Neural progenitor cell (in vitro differentiated cells): ENCODE data around the gene IQSEC1.

Experiments used
- EZH2phosphoT487 ChIP-seq: fragments of 200-600 bp; sonication (generic); IDR thresholded peaks from 2 replicates; pipeline ENCODE4 v1.6.1; 2017; ENCODE audit warnings: antibody characterized with exemption
- TF ChIP-seq, protein P1 (sequence below): fragments of 200-600 bp; sonication (generic); IDR thresholded peaks from 2 replicates; pipeline ENCODE4 v1.5.1; 2017; ENCODE audit warnings: antibody characterized with exemption, mild to moderate bottlenecking

GRCh38 chr3:13024765-13025065, 48.5 kb downstream of the IQSEC1 start:
- TF ChIP-seq, protein P1, sequence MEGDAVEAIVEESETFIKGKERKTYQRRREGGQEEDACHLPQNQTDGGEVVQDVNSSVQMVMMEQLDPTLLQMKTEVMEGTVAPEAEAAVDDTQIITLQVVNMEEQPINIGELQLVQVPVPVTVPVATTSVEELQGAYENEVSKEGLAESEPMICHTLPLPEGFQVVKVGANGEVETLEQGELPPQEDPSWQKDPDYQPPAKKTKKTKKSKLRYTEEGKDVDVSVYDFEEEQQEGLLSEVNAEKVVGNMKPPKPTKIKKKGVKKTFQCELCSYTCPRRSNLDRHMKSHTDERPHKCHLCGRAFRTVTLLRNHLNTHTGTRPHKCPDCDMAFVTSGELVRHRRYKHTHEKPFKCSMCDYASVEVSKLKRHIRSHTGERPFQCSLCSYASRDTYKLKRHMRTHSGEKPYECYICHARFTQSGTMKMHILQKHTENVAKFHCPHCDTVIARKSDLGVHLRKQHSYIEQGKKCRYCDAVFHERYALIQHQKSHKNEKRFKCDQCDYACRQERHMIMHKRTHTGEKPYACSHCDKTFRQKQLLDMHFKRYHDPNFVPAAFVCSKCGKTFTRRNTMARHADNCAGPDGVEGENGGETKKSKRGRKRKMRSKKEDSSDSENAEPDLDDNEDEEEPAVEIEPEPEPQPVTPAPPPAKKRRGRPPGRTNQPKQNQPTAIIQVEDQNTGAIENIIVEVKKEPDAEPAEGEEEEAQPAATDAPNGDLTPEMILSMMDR: no peak
- TF ChIP-seq EZH2phosphoT487: no peak
